ENCODE measurements around the gene KCTD4.
"Not testable (repeated sequence)": the region's sequence is repeated elsewhere in the genome, so short reads cannot be mapped to it uniquely, and the experiment has no call there.

KCTD4 gene

GRCh38 chr13:45215392-45216077 lies 14.7 kb upstream of the KCTD4 start:
- DNase-seq: no peak

DNA sequence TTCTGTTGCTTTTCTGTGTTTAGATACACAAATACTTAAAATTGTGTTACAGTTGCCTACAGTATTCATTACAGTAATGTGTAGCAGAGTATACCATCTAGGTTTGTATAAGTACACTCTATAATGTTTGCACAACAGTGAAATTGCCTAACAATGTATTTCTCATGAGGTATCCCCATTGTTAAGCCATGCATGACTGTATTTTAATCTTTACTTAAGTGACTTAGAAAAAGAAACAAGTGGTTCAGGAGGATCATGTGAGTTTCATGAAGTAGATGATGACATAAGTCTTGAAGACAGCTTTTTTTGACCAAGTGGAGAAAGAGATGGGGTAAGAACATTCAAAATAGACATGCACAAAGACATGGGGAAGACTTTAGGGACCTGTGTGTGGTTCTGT lies 8.4 kb upstream of the KCTD4 start:
- no peak for DNase-seq

DNA sequence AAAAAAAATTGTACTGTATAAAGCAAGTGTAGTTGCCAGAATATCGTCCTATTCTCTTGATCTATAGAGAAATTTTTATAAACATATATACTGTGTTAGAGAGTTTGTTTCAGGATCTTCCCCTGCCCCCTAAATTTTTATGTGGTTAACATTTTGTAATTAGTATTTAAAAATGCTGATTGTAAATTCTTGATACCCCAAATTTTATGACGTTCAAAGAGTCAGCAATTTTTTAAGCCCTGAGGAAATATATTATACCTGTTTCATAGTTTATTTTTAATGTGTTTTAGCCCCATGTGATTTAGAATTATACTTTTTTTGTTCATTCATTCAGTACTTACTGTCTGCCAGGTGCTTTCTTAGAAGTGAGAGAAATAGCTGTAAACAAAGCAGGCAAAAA lies 7.3 kb upstream of the KCTD4 start:
- DNase-seq: no peak

DNA sequence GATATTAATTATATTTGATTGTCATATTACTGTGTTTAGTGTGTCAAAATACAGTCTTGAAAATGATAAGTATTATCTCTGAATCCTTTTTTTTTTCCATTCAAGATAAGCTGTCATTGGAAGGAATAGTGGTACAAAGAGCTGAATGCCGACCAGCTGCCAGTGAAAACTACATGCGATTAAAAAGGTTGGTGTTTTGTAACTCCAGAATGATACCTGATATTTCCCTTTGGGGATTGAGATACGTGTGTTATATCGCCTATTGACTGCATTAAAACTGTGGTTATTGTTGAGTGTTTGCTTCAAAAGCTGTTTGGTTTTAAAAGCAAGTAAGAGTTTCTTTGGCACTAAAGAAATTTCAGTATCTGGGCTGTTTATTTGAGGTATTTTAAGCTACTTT lies 6.5 kb upstream of the KCTD4 start:
- DNase-seq: no peak

DNA sequence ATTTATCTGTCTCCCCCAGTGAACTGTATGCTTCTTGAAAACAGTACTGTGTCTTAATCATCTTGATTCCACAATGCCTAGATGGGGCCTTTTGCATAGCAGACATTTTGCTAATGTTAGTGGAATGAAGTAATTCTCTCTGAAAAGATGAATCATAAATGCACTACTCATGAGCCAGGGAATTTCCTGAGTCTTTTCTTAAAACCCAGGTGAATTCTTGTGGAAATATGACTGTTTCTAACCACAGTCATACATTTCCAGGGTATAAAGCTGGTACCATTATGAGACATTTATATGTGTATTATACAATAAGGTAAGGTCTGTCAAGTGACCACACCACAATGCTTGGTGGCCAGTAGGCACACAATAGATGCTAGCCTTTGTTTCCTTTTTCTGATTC lies 5.5 kb upstream of the KCTD4 start:
- DNase-seq: no peak

DNA sequence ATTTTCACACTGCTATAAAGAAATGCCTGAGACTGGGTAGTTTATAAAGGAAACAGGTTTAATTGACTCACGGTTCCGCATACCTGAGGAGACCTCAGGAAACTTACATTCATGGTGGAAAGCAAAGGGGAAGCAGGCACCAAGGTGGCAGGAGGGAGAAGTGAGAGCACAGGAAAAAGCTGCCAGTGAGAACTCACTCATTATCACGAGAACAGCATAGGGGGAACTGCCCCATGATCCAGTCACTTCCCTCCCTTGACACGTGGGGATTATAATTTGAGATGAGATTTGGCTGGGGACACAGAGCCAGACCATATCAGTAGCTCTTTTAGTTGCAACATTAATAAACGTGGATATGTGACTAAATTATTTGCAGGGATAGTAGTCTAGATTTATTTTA lies 4.3 kb upstream of the KCTD4 start:
- DNase-seq: peak; percentile 28

DNA sequence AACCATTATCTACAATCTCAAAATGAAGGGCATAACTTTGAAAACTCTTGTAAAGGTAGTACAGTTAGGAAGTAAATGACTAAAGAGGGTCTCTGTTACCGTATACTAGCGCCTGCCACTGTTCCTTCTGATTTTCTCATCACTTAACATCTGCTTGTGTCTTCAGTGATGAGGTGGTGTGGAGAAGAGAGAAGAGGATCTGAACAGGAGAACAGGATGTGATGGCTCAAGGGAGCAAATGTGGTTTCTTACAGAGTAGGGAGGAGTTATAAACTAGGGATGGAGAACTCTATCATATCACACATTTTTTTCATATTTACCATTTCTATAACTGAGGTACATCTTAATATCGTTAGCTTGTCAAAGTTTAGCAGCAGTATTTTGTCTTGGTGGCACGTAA lies 1.1 kb downstream of the KCTD4 start:
- no peak for DNase-seq

DNA sequence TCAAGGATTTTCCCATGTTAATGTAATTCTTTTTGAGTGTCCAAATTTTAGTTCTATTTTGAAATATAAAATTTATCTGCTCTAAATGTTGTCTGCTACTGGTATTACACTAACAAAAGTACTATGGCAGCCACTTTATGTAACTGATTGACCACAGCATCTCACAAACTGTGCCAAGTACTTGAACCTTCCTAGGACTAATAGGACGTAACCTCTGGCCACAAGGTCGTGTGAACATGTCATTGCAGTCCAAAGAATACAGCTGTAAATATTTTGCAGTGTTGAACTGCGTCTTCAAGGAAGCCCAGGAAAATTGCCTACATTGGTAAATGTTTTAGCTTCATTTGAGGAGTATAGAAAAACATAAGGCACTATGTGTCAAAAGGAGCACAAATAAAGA lies 1.9 kb downstream of the KCTD4 start:
- DNase-seq: no peak

- no peak for DNase-seq
These were observed 2.8 kb downstream of the KCTD4 start for GRCh38 chr13:45198041-45198440.

- no peak for DNase-seq
These were observed 4.2 kb downstream of the KCTD4 start for GRCh38 chr13:45196622-45197021.

DNA sequence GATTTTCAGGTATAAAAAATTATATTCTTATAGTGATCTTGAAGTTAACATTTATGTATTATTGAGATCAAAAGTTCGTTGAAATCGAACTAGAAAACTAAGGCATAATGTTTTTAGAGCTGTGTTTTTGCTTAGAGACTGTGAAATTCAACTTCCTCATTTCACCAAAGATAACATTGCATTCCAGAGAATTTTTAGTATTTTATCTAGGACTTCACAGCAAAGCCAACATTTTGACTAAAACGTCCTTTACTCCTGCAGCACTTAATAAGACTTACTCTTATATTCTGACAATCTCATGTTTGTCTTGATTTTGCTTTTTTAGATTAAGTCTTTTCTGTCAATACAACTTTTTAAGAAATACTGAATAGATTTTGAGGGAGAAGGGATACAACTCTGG lies 4.7 kb downstream of the KCTD4 start:
- no peak for DNase-seq

DNA sequence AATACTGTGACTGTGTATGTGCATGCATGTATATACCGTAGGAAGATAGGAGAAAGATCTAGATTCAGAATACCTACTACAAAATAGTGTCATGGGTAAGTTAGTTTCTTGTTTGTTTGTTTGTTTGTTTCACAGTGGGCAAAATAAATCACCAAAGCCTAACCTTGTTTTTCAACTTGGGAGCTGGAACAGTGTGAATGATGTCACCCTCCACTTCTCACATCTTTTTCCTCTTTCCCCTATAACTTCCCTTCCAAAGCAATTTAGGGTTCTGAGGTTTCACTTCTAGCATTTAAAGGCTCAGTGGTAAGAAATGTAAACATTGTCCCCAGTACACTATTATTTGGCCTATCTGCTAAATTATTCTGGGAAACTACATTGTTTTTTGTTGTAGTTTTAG lies 5.4 kb downstream of the KCTD4 start:
- no peak for DNase-seq

GRCh38 chr13:45194081-45194939 lies 6.5 kb downstream of the KCTD4 start:
- DNase-seq: no peak

GRCh38 chr13:45191874-45192273 lies 9.0 kb downstream of the KCTD4 start:
- no peak for DNase-seq

- not testable (repeated sequence) for DNase-seq
These were observed 11.3 kb downstream of the KCTD4 start for GRCh38 chr13:45189511-45189910.

- not testable (repeated sequence) for DNase-seq
These were observed 11.8 kb downstream of the KCTD4 start for GRCh38 chr13:45189077-45189476.

GRCh38 chr13:45185286-45185685 lies 15.6 kb downstream of the KCTD4 start:
- DNase-seq: no peak

- DNase-seq: no peak
These were observed 16.2 kb downstream of the KCTD4 start for GRCh38 chr13:45184693-45185092.

DNA sequence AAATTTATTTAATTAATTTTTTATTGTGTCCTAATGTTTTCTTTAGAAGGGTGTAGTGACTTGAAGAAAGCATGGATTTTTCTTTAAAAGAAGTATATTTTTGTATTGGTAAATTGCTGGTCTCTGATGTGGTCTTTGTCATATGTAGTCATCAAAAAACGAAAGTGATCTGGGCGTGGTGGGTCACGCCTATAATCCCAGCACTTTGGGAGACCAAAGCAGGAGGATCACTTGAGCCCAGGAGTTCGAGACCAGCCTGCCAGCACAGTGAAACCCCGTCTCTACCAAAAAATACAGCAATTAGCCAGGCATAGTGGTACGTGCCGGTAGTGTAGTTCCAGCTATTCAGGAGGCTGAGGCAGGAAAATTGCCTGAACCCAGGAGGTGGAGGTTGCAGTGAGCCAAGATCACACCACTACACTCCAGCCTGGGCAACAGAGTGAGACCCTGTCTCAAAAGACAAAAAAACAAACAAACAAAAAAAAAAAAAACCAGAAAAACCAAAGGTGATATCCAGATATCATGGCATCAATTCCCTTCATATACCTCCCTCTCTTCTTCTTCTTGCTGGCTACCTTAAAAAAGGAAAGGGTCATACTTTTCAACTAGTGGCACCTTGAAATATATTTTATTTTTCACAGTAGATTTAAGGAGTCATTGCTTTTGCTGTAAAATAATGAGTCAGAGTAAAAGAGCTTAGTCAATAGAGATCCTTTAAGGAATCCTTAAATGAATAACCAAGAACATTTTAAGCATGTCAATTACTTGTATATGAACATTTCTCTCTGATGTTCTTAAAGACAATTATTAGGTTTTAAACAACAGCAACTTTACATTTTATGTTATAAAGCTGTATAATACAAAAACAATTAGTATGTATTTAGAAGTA lies 19.9 kb downstream of the KCTD4 start:
- no peak for DNase-seq

DNA sequence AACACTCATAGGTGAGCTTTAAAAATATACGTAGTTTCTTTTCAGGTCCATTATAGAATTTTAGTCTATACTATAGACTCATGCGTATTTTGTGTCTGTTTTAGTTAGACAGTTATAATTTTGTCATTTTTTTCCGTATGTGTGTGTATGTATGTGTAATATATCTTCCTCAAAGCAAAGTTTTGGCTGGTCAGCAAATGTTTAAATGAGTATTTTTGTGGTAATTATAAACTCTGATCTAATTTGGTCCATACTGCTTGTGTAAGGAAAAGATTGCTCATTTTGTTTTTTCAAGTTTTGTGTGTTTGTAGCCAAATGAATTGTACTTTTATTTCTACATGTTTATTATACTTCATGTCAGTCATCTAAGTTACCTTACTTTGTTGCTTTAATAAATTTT lies 20.5 kb downstream of the KCTD4 start:
- DNase-seq: no peak

- no peak for DNase-seq
These were observed 21.4 kb downstream of the KCTD4 start for GRCh38 chr13:45179428-45179827.

- no peak for DNase-seq
These were observed 22.3 kb downstream of the KCTD4 start for GRCh38 chr13:45178349-45179162.

DNA sequence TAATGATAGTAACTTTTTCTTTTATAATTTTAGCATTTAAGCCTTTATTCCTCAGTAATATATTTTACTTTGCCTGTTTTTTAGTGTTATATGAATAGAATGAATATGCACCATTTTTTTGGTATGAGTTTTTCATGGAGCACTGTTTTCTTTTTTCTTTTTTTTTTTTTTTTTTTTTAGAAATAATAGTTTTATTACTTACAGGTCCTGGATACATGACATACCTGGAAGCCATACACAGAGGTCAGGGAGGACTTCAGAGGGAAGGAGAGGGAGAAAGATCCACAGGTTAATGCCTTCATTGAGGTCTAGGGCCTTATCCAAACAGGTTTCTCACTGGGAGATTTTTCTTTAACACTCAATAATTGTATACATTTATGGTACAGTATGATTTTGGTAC lies 26.4 kb downstream of the KCTD4 start:
- DNase-seq: no peak
